ENCODE results near the gene SLC41A1.

The SLC41A1 gene

DNA sequence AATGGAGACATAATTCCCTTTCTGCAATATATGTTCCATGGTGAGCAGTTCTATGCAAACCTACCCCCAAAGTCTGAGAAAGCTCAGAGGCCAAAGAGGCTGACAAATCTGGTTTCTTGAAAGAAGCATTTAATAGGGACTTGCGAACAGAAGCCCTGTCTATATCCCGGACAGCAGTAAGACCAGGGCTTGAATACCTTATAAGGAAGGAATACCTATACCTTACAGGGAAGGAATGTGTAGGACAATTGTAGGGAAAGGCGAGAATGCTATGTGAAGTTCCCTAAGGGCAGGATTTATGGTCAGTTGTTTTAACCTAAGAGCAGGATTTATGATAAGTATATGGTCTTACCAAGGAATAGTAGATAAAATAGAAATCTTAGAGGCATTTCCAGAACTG is 5.0 kb upstream of the SLC41A1 start:
- no peak for DNase-seq

DNA sequence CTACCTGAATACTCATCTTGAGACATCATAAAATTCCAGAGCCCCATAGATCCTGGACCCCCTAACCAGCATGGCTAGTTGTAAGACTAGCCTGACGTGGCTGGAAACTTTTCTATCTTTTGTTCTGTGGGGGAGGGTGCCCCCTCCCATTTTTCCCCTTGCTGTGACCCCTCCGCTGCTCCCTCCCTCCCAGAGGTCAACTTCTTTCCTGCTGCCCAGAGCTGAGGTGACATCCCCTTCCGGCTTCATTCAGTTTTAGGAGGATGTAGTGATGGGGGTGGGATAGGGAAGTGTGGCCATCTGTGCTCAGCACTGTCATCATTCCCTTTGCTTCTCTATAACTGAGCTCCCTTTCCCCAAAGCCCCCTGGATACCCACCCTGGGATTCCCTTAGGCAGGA is 4.4 kb upstream of the SLC41A1 start:
- DNase-seq, result no peak

DNA sequence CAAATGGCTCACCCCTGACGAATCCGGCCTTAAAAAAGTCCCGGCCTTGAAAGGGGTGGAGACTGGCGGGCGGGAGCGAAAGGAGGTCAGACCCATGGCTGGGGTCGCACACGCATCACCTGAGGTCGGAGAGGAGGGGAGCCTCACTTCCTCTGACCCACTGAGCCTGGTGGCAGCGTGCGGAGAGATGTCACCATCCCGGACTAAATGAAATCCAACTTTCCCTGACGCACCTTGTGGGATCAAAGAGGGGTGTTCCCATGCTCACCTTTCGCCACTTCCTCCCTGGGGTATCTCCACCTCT is 709 bp upstream of the SLC41A1 start:
- DNase-seq, result no peak

DNA sequence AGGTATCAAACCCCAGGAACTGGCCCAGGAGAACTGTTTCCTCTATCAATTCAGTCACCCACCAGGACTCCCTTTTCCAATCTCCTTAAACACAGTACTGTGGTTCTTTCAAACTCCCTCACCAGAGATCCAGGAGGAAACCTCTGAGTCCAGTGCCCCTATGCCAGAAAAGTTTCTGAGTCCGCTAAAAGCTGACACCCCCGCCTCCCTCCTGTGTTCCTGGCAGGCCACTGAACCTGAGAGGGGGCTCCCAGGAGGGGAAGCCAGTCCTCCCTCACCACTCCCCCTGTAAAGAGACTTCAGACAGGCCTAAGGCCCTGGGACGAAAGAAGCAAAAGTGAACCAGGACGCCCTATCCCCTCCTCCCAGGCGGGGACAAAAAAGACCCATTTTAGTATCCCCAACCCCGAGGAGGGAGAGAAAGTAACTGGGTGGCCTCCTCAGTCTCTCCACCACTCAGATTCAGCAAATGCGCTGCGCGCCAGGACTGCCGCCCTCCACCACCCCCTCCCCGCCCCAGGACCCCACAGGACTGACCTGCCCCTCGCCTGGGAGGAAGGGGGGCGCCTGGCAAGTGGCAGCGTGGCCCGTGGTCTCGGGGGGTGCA is 624 bp downstream of the SLC41A1 start:
- no peak for DNase-seq

DNA sequence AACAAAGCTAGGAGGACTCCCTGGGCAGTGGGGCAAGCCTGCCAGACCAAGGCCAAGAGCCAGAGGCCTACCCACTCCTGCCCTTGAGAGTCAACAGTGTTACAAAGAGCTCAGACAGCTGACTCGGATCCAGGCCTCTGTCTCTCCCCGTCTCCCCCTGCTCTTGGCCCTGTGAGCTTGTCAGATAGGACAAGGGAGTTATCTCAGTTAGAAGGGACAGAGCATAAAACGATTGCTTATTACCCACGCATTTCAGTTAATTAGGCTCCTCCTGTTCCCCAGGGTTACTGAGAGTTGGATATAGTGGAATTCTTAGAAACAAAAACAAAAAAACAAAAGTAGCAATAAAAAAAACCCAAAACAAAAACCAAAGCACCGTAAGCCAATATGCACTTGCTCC is 1.3 kb downstream of the SLC41A1 start:
- DNase-seq, result no peak

DNA sequence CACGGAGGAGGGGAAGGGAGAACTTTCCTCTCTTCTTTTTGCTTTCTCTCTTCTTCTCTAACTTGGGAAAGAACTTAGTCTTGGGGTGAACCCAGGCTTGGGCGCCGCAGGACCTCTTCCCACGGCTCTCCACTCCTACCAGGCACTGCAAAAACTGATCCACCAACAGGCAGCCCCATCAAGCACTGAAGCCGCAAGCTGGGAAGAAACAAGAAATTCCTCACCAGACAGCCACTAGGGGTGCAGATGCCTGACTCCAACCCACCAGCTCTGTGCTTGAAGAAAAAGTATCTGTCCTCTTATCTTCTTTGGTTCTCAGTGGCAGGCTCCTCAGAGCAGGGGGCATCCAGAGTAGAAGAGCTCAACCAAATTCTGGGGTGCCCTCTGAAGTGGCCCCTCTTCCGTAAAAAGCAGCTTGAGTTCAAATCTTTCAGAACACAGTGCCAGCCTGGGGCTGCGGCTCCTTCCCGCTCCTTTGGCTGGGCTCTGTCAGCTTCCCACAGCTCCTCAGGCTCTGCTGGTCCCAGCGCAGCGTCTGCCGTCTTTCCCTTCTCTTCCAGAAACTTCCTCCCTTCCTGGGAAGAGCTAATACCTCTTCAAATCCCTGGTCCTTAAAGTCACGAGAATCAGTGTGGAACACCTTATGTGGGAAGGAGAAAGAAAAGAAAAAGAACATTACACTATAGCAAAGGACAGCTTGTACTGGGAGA is 2.4 kb downstream of the SLC41A1 start:
- no peak for DNase-seq

DNA sequence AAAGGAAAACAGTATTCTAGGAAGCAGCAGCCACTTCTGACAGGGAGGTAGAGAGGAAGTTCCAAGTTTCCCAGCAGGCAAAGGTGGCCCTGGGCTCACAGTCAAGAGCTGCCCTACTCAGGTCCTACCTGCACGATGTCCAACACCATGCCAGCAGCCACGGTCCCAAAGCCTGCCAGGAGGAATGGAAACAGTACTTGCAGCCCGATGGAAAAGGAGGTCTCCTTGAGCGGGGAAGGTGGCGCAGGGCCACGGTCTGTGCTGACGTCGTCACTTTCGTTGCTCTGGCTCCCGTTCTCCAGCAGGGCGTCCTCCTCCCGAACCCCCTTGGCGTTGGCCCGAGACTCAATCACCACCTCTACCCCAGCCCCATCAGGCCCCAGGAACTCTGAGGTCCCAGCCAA is 3.1 kb downstream of the SLC41A1 start:
- no peak for DNase-seq

DNA sequence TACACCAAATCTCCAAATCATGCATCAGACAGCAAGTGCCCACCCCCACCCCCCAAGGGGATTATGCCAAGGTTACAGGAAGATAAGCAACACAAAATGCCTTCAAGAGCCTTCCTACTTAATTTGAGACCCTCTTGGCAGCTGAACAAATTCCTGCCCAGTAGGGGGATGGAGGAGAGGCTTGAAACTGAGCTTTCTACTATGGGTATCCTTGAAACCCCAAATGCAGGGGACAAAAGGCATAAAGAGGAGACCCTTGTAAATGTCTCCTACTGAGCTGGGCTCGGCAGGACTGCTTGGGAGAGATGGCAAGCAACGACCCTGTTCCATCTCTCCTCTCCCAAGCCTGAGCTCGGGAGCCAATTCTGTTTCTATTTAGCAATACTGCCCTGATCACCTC is 3.5 kb downstream of the SLC41A1 start:
- no peak for DNase-seq

DNA sequence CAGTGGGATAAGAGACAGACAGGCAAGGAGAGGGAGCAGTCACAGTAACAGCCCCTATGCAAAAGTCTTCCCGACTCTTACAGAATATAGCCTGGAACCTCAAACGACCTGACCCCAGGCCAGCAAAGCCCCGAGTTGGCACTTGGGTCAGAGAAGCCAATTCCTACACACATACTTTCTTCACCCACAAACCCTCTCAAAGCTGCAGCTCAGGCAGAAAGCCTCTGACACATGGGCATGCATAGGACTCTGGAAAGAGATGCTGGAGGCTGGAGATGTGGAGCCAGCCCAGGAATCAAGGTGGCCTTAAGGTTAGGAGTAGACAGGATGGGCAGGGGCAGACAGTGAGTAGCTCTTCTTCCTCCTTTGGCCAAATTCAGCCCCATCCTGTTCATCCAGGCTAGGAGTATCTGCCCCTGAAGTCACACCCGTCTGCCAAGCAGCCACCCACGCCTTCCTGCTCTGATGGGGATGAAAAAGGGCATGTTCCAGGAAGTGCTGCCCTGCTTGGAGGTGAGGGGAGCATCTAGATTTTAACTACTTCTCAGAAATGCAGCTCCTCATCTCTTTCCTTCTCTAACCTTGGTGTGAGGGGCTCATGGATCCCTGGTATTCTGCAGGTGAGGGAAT is 7.8 kb downstream of the SLC41A1 start:
- peak; percentile 42 for DNase-seq

DNA sequence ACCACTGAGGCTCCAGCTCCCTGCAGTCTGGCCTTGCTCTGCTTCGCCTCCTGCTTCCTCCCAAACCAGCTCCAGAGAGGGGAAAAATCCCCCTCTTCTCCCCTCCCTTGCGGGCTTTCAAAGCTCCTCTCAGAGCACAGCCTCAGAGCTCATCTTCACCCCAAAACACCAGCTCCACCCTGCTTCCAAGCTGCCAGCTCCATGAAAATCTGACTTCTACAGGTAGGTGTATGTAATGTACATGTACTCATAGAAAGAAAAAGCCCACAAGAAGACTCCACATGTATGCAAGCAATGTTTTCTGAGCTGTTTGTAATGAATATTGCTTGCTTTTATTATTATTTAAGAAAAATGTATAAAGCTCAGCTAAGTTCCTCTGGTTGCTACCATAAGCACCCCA is 8.4 kb downstream of the SLC41A1 start:
- no peak for DNase-seq

DNA sequence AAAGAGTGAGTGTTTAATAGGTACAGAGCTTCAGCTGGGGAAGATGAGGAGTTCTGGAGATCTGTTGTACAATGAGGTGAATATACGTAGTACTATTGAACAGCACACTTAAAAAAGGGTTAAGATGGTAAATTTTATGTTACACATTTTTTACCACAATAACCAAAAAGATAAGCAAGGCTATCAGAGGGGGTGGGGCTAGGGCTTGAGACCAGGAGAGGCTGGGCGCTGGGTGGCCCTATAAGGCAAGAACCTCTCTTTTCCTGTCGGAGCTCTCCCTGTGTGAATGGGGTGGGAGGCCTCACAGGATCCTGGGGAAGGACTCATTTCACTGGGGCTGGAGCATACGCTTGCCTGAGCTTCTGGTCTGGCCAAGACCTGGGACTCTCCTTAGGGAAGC is 9.0 kb downstream of the SLC41A1 start:
- DNase-seq, result no peak

DNA sequence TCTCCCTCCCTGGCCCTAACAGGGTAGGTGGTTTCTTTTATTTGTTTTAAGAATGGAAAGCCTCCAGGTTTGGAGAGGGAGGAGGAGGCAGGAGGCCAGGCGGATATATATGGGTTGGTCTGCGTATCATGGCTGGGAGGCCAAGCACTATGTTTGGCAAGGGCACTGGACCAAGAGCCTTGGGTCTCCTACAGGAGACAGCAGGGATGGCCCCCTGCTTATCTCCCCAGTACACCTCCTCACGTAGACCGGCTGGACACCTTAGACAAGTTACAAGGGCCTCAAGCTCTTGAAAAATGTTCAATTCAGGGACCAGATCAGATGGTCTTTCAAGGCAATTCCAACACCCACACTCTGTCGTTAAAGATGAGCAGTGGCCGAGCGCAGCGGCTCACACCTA is 10.9 kb downstream of the SLC41A1 start:
- no peak for DNase-seq

DNA sequence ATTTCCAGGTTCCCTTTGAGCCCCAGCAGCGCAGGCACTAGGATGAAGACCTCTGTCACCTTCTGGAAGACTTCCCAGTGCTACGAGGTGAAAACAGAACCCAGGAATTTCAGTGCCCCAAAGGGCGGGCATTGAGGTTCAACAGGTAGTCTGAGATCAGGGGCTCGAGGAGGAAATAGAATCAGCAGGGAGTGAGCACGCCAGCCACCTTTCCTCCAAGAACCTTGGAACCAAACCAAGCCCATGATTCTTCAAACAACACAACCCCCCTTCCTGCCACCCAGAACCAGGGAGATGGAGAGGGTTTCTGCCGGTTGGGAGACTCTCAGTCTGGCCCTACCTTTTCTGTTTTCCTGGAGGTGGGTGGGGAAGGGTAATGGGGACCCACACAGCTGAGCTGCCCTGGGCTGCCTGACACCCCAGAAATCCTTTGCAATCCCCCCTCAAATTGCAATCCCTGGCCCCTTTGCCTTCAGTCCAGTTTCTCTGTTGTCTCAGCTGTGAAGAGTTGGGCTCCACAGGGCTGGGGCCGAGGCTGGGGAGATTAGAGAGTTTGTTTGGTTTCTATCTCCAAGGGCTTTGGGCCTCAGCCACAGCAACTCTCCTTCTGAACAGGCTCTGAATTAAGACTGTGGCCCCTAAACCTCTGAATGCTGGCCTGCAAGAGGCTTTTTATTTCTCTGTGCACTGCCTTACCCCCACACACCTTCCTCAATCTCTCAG is 11.9 kb downstream of the SLC41A1 start:
- no peak for DNase-seq

DNA sequence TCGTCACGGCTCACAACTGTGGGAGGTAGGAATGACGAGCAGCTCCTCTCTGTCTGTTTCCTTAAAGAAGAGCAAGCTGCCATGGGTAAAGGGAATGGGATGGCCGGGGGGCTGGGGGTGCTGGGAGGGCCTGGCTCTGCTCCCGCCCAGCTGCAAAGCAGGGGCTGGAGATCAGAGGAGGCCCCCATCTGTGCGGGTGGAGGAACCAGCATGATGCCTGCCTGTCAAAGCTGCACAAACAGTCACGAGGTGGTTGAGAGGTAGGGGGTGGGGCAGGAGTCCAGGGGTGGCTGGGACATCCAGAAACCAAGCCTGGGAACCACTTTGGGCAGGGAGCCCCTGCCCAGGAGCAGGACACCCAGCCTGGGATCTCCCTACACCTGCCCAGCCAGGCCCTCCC is 12.6 kb downstream of the SLC41A1 start:
- DNase-seq, result no peak

DNA sequence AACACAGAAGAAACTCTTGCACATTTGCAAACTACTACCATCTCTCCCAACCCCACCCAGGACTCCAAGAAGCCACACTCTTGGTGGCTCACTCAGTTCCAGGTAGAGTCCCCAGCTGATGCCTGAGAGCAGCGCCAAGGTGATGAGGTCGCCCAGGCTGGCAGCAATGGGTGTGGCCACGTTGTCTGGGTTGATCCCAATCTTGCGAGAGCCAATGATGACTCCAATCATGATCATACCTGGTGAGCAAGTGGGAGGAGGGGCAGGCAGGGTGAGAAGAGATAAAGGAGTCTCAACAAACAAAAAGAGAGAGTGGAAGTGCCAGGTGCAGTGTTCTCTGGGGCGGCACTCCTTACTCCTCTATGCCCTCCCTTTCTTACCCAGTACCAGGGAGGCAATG is 14.4 kb downstream of the SLC41A1 start:
- DNase-seq, result no peak

DNA sequence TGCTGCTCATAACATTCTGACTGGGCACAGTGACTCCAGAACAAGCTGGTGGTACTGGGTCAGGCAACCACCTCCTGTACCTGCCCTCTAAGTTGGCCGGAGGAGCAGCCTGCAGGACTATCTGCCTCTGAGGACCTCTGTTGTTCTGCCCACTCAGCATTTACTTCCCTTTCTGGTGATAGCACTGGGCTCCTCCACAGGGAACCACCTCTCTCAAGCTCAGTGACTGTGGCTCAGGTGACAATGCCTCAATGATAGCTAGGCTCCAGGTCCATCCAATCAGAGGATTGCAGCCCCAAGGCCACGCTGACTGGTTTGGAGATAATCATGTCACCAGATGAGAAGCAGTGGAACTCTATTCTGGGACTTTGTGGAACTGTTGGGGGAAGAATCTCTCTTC is 15.8 kb downstream of the SLC41A1 start:
- DNase-seq, result no peak

DNA sequence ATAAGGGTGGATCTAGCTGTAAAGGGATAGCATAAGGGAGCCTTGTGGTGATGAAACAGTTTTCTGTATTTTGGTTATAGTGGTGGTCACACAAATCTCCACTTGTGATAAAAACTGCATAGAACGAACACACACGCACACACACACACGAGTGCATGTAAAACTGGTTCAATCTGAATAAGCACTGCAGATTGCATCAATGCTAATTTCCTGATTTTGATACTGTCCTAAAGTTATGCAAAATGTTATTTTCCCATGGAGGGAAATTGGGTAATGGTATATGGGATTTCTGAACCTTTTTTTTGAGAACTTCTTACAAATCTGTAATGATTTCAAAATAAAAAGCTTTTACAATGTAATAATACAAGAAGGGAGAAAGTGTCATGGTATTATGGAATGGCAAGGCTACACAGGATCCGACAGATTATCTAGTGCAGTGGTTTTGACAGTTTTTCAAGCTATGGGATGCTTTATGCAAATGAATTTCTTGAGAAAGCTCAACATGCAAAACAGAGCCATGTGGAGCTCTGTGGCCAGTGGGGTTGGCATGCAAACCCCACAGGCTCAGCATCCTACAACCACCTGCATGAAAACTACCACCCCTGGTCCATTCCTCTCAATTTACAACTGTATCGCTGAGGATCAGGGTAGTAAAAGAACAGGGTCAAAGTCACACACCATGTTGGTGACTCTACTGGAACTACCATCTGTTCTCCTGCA is 18.8 kb downstream of the SLC41A1 start:
- DNase-seq, result no peak

DNA sequence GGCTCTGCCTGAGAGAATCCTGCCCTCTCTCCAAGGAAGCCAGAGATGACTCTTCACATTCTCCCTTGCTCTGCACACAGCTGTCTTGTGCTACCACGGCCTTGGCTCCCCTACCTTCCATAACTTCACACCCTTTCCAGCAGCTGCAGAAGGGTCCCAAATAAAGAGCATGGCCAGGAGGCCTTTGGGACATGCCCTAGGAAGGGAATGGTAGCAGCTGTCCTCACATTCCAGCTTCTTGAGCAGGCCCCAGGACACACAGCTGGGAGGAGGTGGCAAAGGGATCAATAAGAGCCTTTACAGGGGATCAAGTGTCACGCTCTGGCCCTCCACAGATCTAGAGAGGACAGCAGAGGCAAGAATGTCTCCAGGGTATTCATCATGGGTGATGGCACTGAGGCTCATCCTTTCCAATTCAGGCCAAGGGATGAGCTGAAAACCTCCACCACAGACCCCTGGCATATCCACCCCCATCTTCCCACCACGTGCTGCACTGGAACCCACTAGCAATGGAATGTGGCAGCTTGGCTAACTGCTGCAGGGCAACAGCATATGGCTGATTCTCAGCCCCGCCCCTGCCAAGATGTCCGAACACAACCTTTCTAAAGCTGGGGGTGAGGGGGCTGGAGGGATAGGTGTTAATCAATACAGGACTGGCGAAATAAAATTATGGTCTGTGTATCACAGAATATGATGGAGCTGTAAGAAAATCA is 19.9 kb downstream of the SLC41A1 start:
- DNase-seq, result no peak

DNA sequence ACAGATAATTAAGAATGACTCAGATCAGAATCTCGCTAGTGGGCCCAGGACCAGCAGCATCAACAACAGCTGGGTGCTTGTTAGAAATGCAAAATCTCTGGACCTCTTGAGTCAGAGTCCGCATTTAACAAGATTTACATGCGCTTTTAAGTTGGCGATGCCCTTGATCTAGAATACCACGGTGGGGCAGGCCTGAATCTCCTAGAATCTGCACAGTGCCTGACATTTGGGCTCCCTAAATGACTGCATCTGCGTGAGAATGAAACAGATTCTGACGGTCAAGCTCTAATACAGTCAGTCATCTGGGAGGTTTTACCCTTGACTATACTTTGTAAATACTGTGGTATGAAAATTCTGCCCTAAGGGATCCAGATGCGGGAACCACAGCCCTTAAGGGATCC is 20.5 kb downstream of the SLC41A1 start:
- DNase-seq, result no peak

DNA sequence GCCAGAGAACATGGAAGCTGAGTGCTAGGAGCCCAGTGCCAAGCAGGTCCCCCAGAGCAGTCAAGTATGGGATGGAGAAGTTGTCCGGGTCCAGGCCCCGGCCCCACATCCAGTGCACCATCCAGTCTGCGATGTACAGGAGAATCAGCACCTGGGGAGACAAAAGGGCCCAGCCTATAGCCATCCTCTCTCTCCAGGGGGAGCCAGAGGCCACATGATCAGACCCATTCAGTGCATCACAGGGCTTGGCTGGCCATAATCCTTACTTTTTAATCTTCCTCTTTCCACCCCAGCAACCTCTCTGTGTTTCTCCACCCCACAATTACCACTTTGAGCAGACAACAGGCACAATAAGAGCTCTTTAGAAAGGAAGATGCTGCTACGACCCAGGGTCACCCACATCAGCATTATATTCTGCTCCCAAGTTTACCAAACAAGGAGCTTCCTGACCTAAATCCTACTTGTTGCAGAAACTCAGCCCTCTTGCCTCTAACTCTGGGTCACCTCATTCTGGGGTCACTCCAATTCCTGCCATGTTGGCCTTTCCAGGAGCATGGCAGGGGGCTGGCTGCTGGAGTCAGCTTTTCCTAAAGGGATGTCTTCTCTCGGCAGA is 21.3 kb downstream of the SLC41A1 start:
- peak; percentile 63 for DNase-seq

DNA sequence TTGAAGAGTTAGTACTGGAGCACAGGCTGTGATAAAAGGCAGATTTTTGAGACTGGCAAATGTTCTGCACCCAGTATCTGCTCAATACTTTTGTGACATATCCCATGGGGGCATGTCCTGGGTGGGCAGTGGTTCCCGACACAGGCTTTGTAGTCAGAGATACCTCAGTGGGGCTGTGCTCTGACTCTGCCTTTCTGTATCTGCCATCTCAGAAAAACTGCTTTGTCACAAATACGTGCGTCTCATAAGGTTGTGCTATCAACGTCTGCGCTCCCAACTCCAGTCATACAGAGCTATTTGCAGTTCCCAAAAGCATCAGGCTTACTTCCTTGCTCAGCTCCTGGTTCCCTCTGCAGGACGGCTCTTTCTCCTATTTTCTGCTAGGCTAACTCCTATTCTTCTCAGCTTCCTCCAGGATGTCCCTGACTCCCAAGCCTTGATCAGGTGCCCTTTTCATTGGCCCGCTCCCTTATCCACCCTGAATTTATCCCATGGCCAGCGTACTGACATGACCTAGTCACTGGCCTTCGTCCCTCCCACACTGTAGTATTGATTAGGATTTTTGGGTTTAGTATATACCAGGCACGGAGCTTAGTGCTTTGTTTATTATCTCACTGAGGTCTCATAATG is 25.6 kb downstream of the SLC41A1 start:
- no peak for DNase-seq

DNA sequence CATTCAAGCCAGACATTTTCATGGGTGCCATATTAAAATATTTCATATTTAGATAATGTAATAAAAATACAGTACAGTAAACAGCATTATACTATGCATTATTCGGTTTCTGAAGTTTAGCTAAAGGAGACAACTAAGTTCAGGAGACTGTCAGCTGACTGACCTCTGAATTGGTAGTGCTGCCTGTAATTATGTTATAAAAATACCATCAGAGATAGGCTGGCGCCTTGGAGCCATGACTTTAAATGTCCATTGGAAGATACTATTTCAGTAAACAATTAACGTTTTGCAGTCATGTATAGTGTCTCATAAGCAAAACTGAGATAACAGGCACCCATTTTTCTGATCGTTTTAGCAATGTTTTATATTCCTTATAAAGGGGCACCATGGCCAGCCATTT is 26.4 kb downstream of the SLC41A1 start:
- DNase-seq, result no peak

Data from activated CD8-positive, alpha-beta memory T cell treated with anti-CD3 and anti-CD28 coated beads, Interleukin-2, amount 50 U/mL, for 4 hours (primary cell).